Mesenchymal stem cell (in vitro differentiated cells and primary cell): ENCODE measurements around the gene TMEM179.

Experiments
- DNase-seq: peaks from one replicate; pipeline ENCODE4 v3.0.0-alpha.2; 2013
- H2AFZ ChIP-seq: one replicate; pipeline ENCODE4 v1.6.1; 2013; ENCODE audit warnings: low read depth, mild to moderate bottlenecking, control low read depth, inconsistent platforms, low read length, moderate library complexity
- H2AK5ac ChIP-seq: 2 replicates; pipeline ENCODE4 v1.6.1; 2013; ENCODE audit warnings: low read length, moderate library complexity, mild to moderate bottlenecking, inconsistent platforms; ENCODE audit not compliant: severe bottlenecking
- H2BK120ac ChIP-seq: one replicate; pipeline ENCODE4 v1.6.1; 2013; ENCODE audit warnings: low read depth, mild to moderate bottlenecking, inconsistent platforms, low read length, moderate library complexity
- H2BK12ac ChIP-seq, 2 experiments: one replicate each; pipeline ENCODE4 v1.6.1; 2013; ENCODE audit warnings: inconsistent platforms in 2 of 2, low read length in 2 of 2, mild to moderate bottlenecking in 2 of 2, moderate library complexity in 2 of 2, control low read depth in 1 of 2
- H2BK15ac ChIP-seq: one replicate; pipeline ENCODE4 v1.6.1; 2013; ENCODE audit warnings: mild to moderate bottlenecking, low read depth, inconsistent platforms; ENCODE audit not compliant: poor library complexity, severe bottlenecking
- H2BK5ac ChIP-seq: 2 replicates; pipeline ENCODE4 v1.6.1; 2013; ENCODE audit warnings: low read depth, mild to moderate bottlenecking, low read length, control low read depth, inconsistent platforms; ENCODE audit not compliant: poor library complexity, severe bottlenecking
- H3K14ac ChIP-seq, 2 experiments: one replicate each; pipeline ENCODE4 v1.6.1; 2013; ENCODE audit warnings: inconsistent platforms in 2 of 2, low read length in 2 of 2, control low read depth in 1 of 2, mild to moderate bottlenecking in 1 of 2, moderate library complexity in 1 of 2
- H3K18ac ChIP-seq, 2 experiments: one replicate each; pipeline ENCODE4 v1.6.1; 2013; ENCODE audit warnings: inconsistent platforms in 2 of 2, low read length in 2 of 2, control low read depth in 1 of 2, low read depth in 1 of 2, mild to moderate bottlenecking in 1 of 2
- H3K23ac ChIP-seq, 2 experiments: one replicate each; pipeline ENCODE4 v1.6.1; 2013; ENCODE audit warnings: inconsistent platforms in 2 of 2, low read length in 2 of 2, mild to moderate bottlenecking in 2 of 2, moderate library complexity in 2 of 2, control low read depth in 1 of 2
- H3K27ac ChIP-seq: 2 replicates; pipeline ENCODE4 v1.5.1; 2013; ENCODE audit warnings: mild to moderate bottlenecking, moderate library complexity, low read length, control low read depth, inconsistent platforms; ENCODE audit not compliant: poor library complexity, severe bottlenecking
- H3K27me3 ChIP-seq, 2 experiments: 2 replicates each; pipeline versions ENCODE4 v1.6.1 to v1.7.0; 2013; ENCODE audit warnings: low read length in 2 of 2, mild to moderate bottlenecking in 2 of 2, moderate library complexity in 2 of 2, control low read depth in 1 of 2, inconsistent platforms in 1 of 2; ENCODE audit not compliant: control insufficient read depth in 1 of 2, insufficient read depth in 1 of 2
- H3K36me3 ChIP-seq, 2 experiments: 2 replicates each; pipeline versions ENCODE4 v1.6.1 to v1.7.0; 2013; ENCODE audit warnings: low read length in 2 of 2, control low read depth in 1 of 2, inconsistent platforms in 1 of 2, low read depth in 1 of 2, mild to moderate bottlenecking in 1 of 2; ENCODE audit not compliant: insufficient read depth in 2 of 2, control insufficient read depth in 1 of 2
- H3K4ac ChIP-seq, 2 experiments: one replicate each; pipeline ENCODE4 v1.6.1; 2013; ENCODE audit warnings: inconsistent platforms in 2 of 2, low read length in 2 of 2, mild to moderate bottlenecking in 2 of 2, moderate library complexity in 2 of 2, control low read depth in 1 of 2, low read depth in 1 of 2
- H3K4me1 ChIP-seq: 2 replicates; pipeline ENCODE4 v1.6.1; 2013; ENCODE audit warnings: low read depth, low read length, control low read depth; ENCODE audit not compliant: control insufficient read depth, insufficient read depth
- H3K4me2 ChIP-seq: 2 replicates; pipeline ENCODE4 v1.6.1; 2013; ENCODE audit warnings: low read length, mild to moderate bottlenecking, inconsistent platforms; ENCODE audit not compliant: poor library complexity, severe bottlenecking
- H3K4me3 ChIP-seq, 2 experiments: 2 replicates each; pipeline versions ENCODE4 v1.5.1 to v1.7.0; 2013; ENCODE audit warnings: low read length in 2 of 2, mild to moderate bottlenecking in 2 of 2, control low read depth in 1 of 2, low read depth in 1 of 2; ENCODE audit not compliant: insufficient read depth in 1 of 2
- H3K79me1 ChIP-seq: replicated peaks from 2 replicates; pipeline ENCODE4 v1.6.1; 2013; ENCODE audit warnings: mild to moderate bottlenecking, control low read depth, low read length, inconsistent platforms; ENCODE audit not compliant: poor library complexity, severe bottlenecking
- H3K9ac ChIP-seq: 2 replicates; pipeline ENCODE4 v1.7.0; 2013; ENCODE audit warnings: mild to moderate bottlenecking, low read length, moderate library complexity
- H3K9me3 ChIP-seq: 2 replicates; pipeline ENCODE4 v1.7.0; 2013; ENCODE audit warnings: mild to moderate bottlenecking, low read length; ENCODE audit not compliant: control insufficient read depth
- H4K8ac ChIP-seq: one replicate; pipeline ENCODE4 v1.6.1; 2013; ENCODE audit warnings: inconsistent platforms, mild to moderate bottlenecking, low read length, moderate library complexity
- H4K91ac ChIP-seq: one replicate; pipeline ENCODE4 v1.6.1; 2013; ENCODE audit warnings: mild to moderate bottlenecking, low read length, inconsistent platforms
- WGBS: methylation state at CpG from one replicate; pipeline ENCODE4 v1.1.7; 2013; ENCODE audit warnings: mixed read lengths; 5-methylcytosine and 5-hydroxymethylcytosine counted together

Gene TMEM179

GRCh38 chr14:104598039-104598909 is 6.3 kb downstream of the TMEM179 start:
- DNase-seq = no peak
- 80% methylated on average over 26 of the region's 28 CpGs for WGBS
- Histone ChIP-seq H3K4me2 (no peak overlapping the region), H3K27me3 (peaks cover 27 to 57% of the 10 kb centered on the region in 2 experiments), H3K9ac (no peak overlapping the region), H2BK15ac (no peak overlapping the region), H3K23ac (no peak overlapping the region), H3K4ac (no peak overlapping the region), H3K4me3 (no peak overlapping the region), H3K14ac (no peak overlapping the region), H4K91ac (no peak overlapping the region), H3K79me1 (no peaks in the 10 kb centered on the region), H2AFZ (no peak overlapping the region), H2BK12ac (no peak overlapping the region), H2BK5ac (no peak overlapping the region), H3K36me3 (no peaks in the 10 kb centered on the region), H4K8ac (no peak overlapping the region), H2AK5ac (no peak overlapping the region), H3K9me3 (no peaks in the 10 kb centered on the region), H3K18ac (no peak overlapping the region), H2BK120ac (no peak overlapping the region), H3K27ac (no peak overlapping the region), H3K4me1 (no peaks in the 10 kb centered on the region)

- Histone ChIP-seq H3K14ac (no peak overlapping the region), H2AK5ac (no peak overlapping the region), H2BK12ac (no peak overlapping the region), H3K79me1 (no peaks in the 10 kb centered on the region), H3K9ac (no peak overlapping the region), H4K8ac (no peak overlapping the region), H2BK120ac (no peak overlapping the region), H3K9me3 (no peaks in the 10 kb centered on the region), H3K4me2 (no peak overlapping the region), H3K27ac (no peak overlapping the region), H4K91ac (no peak overlapping the region), H3K4me1 (no peaks in the 10 kb centered on the region), H3K36me3 (no peaks in the 10 kb centered on the region), H2BK15ac (no peak overlapping the region), H3K4ac (no peak overlapping the region), H3K27me3 (peaks cover 20 to 51% of the 10 kb centered on the region in 2 experiments), H2AFZ (no peak overlapping the region), H3K4me3 (no peak overlapping the region), H3K23ac (no peak overlapping the region), H3K18ac (no peak overlapping the region), H2BK5ac (no peak overlapping the region)
- DNase-seq = no peak
- 85% methylated on average over 11 of the region's 11 CpGs for WGBS
Measured at GRCh38 chr14:104597576-104597975, 7.0 kb downstream of the TMEM179 start.

GRCh38 chr14:104596927-104597351 is 7.6 kb downstream of the TMEM179 start:
- no peaks in the 10 kb centered on the region for H3K79me1 ChIP-seq
- H2BK12ac ChIP-seq = no peak overlapping the region
- H3K4ac ChIP-seq = no peak overlapping the region
- no peaks in the 10 kb centered on the region for H3K4me1 ChIP-seq
- H3K18ac ChIP-seq = no peak overlapping the region
- H3K14ac ChIP-seq = no peak overlapping the region
- DNase-seq = no peak
- H4K91ac ChIP-seq = no peak overlapping the region
- no peak overlapping the region for H3K4me3 ChIP-seq
- no peak overlapping the region for H3K27ac ChIP-seq
- no peak overlapping the region for H2BK120ac ChIP-seq
- no peak overlapping the region for H2BK15ac ChIP-seq
- H2AFZ ChIP-seq = no peak overlapping the region
- H2AK5ac ChIP-seq = no peak overlapping the region
- no peak overlapping the region for H4K8ac ChIP-seq
- H3K4me2 ChIP-seq = no peak overlapping the region
- H2BK5ac ChIP-seq = no peak overlapping the region
- peaks cover 13 to 45% of the 10 kb centered on the region in 2 experiments for H3K27me3 ChIP-seq
- no peak overlapping the region for H3K9ac ChIP-seq
- no peaks in the 10 kb centered on the region for H3K36me3 ChIP-seq
- H3K9me3 ChIP-seq = no peaks in the 10 kb centered on the region
- WGBS = 85% methylated on average over 21 of the region's 21 CpGs
- H3K23ac ChIP-seq = no peak overlapping the region

- no peak overlapping the region for H4K8ac ChIP-seq
- no peak overlapping the region for H4K91ac ChIP-seq
- H2AFZ ChIP-seq = no peak overlapping the region
- H3K23ac ChIP-seq = no peak overlapping the region
- H3K9me3 ChIP-seq = no peaks in the 10 kb centered on the region
- no peak overlapping the region for H2BK5ac ChIP-seq
- DNase-seq = no peak
- H3K79me1 ChIP-seq = no peaks in the 10 kb centered on the region
- no peak overlapping the region for H2BK12ac ChIP-seq
- no peaks in the 10 kb centered on the region for H3K36me3 ChIP-seq
- H2AK5ac ChIP-seq = no peak overlapping the region
- H3K4ac ChIP-seq = no peak overlapping the region
- WGBS = 84% methylated on average over 11 of the region's 11 CpGs
- no peak overlapping the region for H3K4me2 ChIP-seq
- no peak overlapping the region for H3K27ac ChIP-seq
- no peak overlapping the region for H3K18ac ChIP-seq
- no peak overlapping the region for H2BK15ac ChIP-seq
- H3K14ac ChIP-seq = no peak overlapping the region
- H3K4me1 ChIP-seq = no peaks in the 10 kb centered on the region
- peaks cover 9 to 41% of the 10 kb centered on the region in 2 experiments for H3K27me3 ChIP-seq
- no peak overlapping the region for H3K4me3 ChIP-seq
- H3K9ac ChIP-seq = no peak overlapping the region
- H2BK120ac ChIP-seq = no peak overlapping the region
Measured at GRCh38 chr14:104596451-104596918, 8.1 kb downstream of the TMEM179 start.
